Measurements from ENCODE around the gene TTLL9. TPM values are rescaled to one million over a fixed set of nuclear protein-coding genes. Genes with fewer than 3 reads are reported as not detected.

The TTLL9 gene
- total and polyA plus RNA-seq, 4 donors = 0.06 to 0.08 TPM; not detected in 2

GRCh38 chr20:31981784-31982183, 111.3 kb downstream of the TTLL9 start:
- Histone ChIP-seq H3K36me3 (ENCODE audit: control insufficient read depth in 4 of 4, insufficient read depth in 3 of 4, low read depth in 1 of 4, low read length in 3 of 4) (no peaks in the 10 kb centered on the region), H3K27me3 (ENCODE audit: control insufficient read depth in 4 of 4, insufficient read depth in 4 of 4, low read length in 3 of 4) (peaks cover 0 to 4% (median 2%) of the 10 kb centered on the region in 4 donors), H3K9ac (ENCODE audit: low read depth in 1 of 2, low read length in 2 of 2) (no peak overlapping the region), H3K4me3 (ENCODE audit: low read depth in 1 of 3, low read length in 3 of 3) (no peak overlapping the region), H3K27ac (ENCODE audit: low read depth in 1 of 2, low read length in 2 of 2) (no peak overlapping the region), H3K4me1 (ENCODE audit: control insufficient read depth in 4 of 4, insufficient read depth in 4 of 4, low read length in 3 of 4) (no peaks in the 10 kb centered on the region), H3K9me3 (ENCODE audit: control insufficient read depth in 4 of 4, low read length in 3 of 4) (no peaks in the 10 kb centered on the region)
- TF ChIP-seq MAX (IDR thresholded peaks at IDR 0.05) (no peak), YY1 (IDR thresholded peaks at IDR 0.05) (no peak), FOXA2 (IDR thresholded peaks at IDR 0.05) (no peak), JUND (IDR thresholded peaks at IDR 0.05) (no peak), RAD21 (IDR thresholded peaks at IDR 0.05) (no peak), ATF3 (IDR thresholded peaks at IDR 0.05) (no peak), ZBTB33 (IDR thresholded peaks at IDR 0.05) (no peak), TAF1 (conservative IDR thresholded peaks at IDR 0.05) (no peak), REST (IDR thresholded peaks at IDR 0.05) (no peak), HNF4A (conservative IDR thresholded peaks at IDR 0.05) (no peak), EGR1 (IDR thresholded peaks at IDR 0.05; ENCODE audit: low read depth in 2 of 2) (no peak), HNF4G (IDR thresholded peaks at IDR 0.05) (no peak), NR2F2 (IDR thresholded peaks at IDR 0.05) (no peak), CTCF (IDR thresholded peaks at IDR 0.05; ENCODE audit: low read depth, low read length, missing input control) (no peak), RXRA (IDR thresholded peaks at IDR 0.05) (no peak), FOXA1 (IDR thresholded peaks at IDR 0.05) (no peak), SP1 (IDR thresholded peaks at IDR 0.05) (no peak), GABPA (IDR thresholded peaks at IDR 0.05 in 1 of 2, conservative IDR thresholded peaks at IDR 0.05 in 1 of 2) (no peak)
- no peak for DNase-seq (ENCODE audit: low spot score)
- 64% methylated on average over 2 of the region's 2 CpGs for WGBS
